ENCODE measurements around the gene CLCNKB. TPM values are rescaled to one million over a fixed set of nuclear protein-coding genes. Genes with fewer than 3 reads are reported as not detected.

Gene CLCNKB
- total RNA-seq, 1 donor from 2014 or later, result 3.0 TPM

DNA sequence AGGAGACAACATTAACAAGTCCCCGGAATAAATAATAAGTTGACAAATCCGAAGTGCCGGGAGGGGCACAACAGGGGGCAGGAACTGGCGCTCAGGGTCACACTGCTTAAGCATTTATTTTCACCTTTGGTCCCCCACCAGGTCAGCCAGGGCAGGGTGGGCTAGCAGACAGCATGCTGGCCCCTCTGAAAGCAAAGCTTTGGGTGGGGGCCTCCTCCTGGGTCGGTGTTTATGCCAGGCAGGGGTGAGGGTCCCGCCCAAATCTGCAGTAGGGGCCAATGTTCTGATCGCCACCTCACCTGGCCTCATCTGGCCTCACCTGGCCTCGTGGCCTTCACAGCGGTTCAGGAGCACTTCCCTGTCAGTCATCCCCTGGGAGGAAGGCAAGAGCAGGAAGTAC, 38.1 kb downstream of the CLCNKB start:
- H3K27me3 Mint-ChIP-seq (ENCODE audit: low read depth), result no peaks in the 10 kb centered on the region
- TF ChIP-seq, protein P1, sequence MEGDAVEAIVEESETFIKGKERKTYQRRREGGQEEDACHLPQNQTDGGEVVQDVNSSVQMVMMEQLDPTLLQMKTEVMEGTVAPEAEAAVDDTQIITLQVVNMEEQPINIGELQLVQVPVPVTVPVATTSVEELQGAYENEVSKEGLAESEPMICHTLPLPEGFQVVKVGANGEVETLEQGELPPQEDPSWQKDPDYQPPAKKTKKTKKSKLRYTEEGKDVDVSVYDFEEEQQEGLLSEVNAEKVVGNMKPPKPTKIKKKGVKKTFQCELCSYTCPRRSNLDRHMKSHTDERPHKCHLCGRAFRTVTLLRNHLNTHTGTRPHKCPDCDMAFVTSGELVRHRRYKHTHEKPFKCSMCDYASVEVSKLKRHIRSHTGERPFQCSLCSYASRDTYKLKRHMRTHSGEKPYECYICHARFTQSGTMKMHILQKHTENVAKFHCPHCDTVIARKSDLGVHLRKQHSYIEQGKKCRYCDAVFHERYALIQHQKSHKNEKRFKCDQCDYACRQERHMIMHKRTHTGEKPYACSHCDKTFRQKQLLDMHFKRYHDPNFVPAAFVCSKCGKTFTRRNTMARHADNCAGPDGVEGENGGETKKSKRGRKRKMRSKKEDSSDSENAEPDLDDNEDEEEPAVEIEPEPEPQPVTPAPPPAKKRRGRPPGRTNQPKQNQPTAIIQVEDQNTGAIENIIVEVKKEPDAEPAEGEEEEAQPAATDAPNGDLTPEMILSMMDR (IDR thresholded peaks at IDR 0.05; ENCODE audit: unreplicated experiment), result no peak
- H3K27ac Mint-ChIP-seq, result no peak overlapping the region
- no peaks in the 10 kb centered on the region for H3K36me3 Mint-ChIP-seq
- peaks cover 9% of the 10 kb centered on the region for H3K4me1 Mint-ChIP-seq
- no peaks in the 10 kb centered on the region for H3K9me3 Mint-ChIP-seq
- no peak overlapping the region for H3K4me3 Mint-ChIP-seq
- DNase-seq (ENCODE audit: low spot score in 2 of 2, unreplicated experiment in 2 of 2), result no peak

DNA sequence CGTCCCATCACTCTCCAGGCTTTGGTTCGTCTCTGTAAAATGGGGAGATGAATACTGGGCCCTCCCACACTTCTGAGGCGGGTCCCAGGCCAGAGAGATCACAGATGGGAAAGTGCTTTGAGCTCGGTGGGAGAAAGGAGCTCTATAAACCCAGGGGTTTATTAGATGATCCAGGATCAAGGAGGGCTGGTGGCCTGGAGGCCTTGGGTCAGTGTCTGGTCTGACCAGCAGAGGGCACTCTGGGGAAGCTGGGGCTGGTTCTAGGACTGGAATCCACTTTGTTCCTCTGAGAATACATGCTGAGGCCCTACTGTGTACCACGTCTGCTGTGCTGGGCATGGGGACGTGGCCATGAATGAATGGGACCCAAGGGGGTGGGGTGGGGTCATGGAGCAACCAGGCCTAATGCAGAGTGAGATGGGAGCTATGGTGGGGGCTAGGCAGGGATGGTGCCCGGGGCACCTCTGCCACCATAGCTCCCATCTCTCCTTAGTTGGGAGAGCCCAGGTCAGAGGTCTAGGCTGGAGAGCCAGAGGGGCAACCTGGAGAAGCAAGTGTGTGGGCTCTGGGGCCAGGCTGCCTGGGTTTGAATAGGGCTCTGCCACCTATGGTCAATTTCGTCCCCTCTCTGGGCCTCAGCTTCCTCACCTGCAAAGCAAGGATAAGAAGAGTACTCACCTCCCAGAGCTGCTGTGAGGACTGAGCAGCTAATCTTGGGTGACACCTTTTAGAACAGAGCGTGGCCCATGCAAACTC, 38.9 kb downstream of the CLCNKB start:
- no peaks in the 10 kb centered on the region for H3K36me3 Mint-ChIP-seq
- no peak overlapping the region for H3K4me3 Mint-ChIP-seq
- peaks cover 10% of the 10 kb centered on the region for H3K4me1 Mint-ChIP-seq
- no peak overlapping the region for H3K27ac Mint-ChIP-seq
- TF ChIP-seq, protein P1 (IDR thresholded peaks at IDR 0.05; ENCODE audit: unreplicated experiment), result peak; percentile 78
- H3K9me3 Mint-ChIP-seq, result no peaks in the 10 kb centered on the region
- peak in 1 of 2 experiments; percentile 73 for DNase-seq (ENCODE audit: low spot score in 2 of 2, unreplicated experiment in 2 of 2)
- H3K27me3 Mint-ChIP-seq (ENCODE audit: low read depth), result no peaks in the 10 kb centered on the region

DNA sequence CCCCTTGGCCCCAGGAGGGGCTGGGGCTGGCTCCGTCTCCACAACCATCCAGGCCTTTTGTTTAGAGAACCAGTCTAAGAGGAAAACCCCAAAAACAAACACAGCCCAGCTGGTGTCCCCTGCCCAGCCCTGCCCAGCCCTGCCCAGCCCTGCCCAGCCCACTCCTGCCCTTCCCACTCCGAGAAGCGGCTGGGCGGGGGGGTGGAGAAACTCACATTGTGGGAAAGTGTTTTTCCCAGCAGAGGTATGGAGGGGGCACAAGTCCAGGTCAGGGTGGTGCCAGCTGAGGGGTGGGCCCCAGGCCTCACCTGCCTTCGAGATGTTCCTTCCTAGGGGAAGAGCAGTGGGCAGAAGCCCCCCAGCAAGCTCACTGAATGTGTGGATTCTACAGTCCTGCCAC, 39.9 kb downstream of the CLCNKB start:
- no peak overlapping the region for H3K4me3 Mint-ChIP-seq

DNA sequence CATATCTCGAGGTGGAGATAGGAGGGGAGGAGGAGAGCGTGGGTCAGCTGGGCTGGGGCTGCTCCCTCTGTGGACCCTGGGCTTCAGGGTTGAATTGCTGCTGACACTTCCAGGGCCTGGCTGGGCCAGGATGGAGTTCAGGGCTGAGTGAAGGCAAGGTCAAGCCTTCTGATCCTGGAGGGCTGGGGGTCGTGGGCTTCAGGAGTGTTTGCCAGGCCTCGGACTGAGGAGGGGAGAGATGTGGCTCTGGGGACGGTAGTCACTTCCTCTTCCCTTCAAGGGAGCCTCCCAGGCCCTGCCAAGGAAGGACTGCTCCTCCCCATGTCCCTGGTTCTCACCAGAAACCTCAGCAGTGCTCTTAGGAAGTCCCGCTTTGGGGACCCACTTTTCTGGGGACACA, 41.9 kb downstream of the CLCNKB start:
- TF ChIP-seq, protein P1 (IDR thresholded peaks at IDR 0.05; ENCODE audit: unreplicated experiment), result no peak

More for the DNA sequence above, 39.9 kb downstream of the CLCNKB start:
- TF ChIP-seq, protein P1 (IDR thresholded peaks at IDR 0.05; ENCODE audit: unreplicated experiment), result no peak
- no peaks in the 10 kb centered on the region for H3K9me3 Mint-ChIP-seq
- H3K27me3 Mint-ChIP-seq (ENCODE audit: low read depth), result no peaks in the 10 kb centered on the region
- DNase-seq (ENCODE audit: low spot score in 2 of 2, unreplicated experiment in 2 of 2), result no peak
- peaks cover 13% of the 10 kb centered on the region for H3K4me1 Mint-ChIP-seq
- H3K27ac Mint-ChIP-seq, result no peak overlapping the region
- H3K36me3 Mint-ChIP-seq, result no peaks in the 10 kb centered on the region

DNA sequence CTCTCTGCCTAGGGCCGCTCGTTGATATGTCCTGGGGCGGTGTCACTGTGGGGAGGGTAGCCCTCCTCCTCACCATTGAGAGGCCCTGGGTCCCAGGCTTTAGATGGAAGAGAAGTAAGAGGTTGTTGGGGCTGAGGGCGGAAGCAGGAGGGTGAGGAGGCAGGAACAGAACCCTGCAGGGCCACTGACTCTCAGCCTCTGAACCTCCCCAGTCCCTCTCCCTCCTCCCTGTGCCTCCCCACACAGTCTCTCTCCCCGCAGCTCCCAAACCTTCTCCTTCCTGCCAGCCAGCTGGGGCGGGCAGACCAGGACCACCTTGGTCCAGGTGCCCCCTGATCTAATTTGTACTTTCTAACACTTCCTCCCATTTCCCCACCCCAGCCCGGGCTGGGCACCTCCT, 44.2 kb downstream of the CLCNKB start:
- TF ChIP-seq, protein P1 (IDR thresholded peaks at IDR 0.05; ENCODE audit: unreplicated experiment), result no peak
- Mint-ChIP-seq H3K27ac (peak overlapping the region; percentile 16), H3K9me3 (no peaks in the 10 kb centered on the region), H3K27me3 (ENCODE audit: low read depth) (no peaks in the 10 kb centered on the region), H3K36me3 (no peaks in the 10 kb centered on the region), H3K4me1 (peaks cover 8% of the 10 kb centered on the region), H3K4me3 (no peak overlapping the region)
- no peak for DNase-seq (ENCODE audit: low spot score in 2 of 2, unreplicated experiment in 2 of 2)

More for the DNA sequence above, 41.9 kb downstream of the CLCNKB start:
- Mint-ChIP-seq H3K4me1 (peaks cover 8% of the 10 kb centered on the region), H3K27ac (no peak overlapping the region), H3K36me3 (no peaks in the 10 kb centered on the region), H3K9me3 (no peaks in the 10 kb centered on the region), H3K4me3 (no peak overlapping the region), H3K27me3 (ENCODE audit: low read depth) (no peaks in the 10 kb centered on the region)
- DNase-seq (ENCODE audit: low spot score in 2 of 2, unreplicated experiment in 2 of 2), result no peak

Data from mesothelial cell of epicardium (in vitro differentiated cells).